C4-2B (cell line): ENCODE results near the gene KCNMA1.

Source experiments
- ZFX ChIP-seq: fragments of 450-650 bp; IDR thresholded peaks from 2 replicates; pipeline ENCODE4 v1.6.1; 2017
- TF ChIP-seq, protein P1 (sequence below): fragments of 450-650 bp; conservative IDR thresholded peaks from 2 replicates; pipeline ENCODE4 v1.5.1; 2017; ENCODE audit warnings: mild to moderate bottlenecking

DNA sequence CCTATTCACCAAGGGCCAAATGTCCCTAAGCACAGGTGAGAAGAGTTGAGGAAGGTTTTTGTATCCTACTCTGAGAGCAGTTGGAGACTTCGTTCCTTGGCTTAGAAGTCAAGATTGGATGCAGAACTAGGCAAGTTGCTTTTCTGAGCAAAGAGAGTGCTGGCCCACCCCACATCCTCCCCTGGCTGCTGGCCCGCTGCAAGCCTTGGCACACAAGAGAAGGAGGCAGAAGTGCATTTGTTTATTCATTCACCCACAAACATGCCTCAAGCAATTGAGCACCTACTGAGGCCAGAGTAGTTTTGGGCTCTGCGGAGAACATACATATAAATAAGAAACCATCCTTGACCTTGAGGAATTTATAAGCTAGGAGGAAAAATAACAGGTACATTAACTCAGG, 318.9 kb downstream of the KCNMA1 start:
- TF ChIP-seq, protein P1, sequence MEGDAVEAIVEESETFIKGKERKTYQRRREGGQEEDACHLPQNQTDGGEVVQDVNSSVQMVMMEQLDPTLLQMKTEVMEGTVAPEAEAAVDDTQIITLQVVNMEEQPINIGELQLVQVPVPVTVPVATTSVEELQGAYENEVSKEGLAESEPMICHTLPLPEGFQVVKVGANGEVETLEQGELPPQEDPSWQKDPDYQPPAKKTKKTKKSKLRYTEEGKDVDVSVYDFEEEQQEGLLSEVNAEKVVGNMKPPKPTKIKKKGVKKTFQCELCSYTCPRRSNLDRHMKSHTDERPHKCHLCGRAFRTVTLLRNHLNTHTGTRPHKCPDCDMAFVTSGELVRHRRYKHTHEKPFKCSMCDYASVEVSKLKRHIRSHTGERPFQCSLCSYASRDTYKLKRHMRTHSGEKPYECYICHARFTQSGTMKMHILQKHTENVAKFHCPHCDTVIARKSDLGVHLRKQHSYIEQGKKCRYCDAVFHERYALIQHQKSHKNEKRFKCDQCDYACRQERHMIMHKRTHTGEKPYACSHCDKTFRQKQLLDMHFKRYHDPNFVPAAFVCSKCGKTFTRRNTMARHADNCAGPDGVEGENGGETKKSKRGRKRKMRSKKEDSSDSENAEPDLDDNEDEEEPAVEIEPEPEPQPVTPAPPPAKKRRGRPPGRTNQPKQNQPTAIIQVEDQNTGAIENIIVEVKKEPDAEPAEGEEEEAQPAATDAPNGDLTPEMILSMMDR: no peak
- no peak for TF ChIP-seq ZFX
